AG04450 (cell line): ENCODE results near the gene FBXL15. TPM values are rescaled to one million over a fixed set of nuclear protein-coding genes. Genes with fewer than 3 reads are reported as not detected.

Experiments
- CTCF ChIA-PET: fragments of 300-600, 350-600 bp; formaldehyde crosslinking; extraction: SDS; loops from one replicate; lab custom pipeline; 2022; ENCODE audit warnings: antibody characterized with exemption, inconsistent platforms; lab: Charles Lee
- POLR2A ChIA-PET: fragments of 350-600 bp; formaldehyde crosslinking; extraction: SDS; loops from one replicate; lab custom pipeline; 2021; ENCODE audit warnings: antibody characterized with exemption, inconsistent platforms; lab: Yijun Ruan, JAX
- DNase-seq: peaks from one replicate; pipeline ENCODE4 v3.0.0-alpha.2; 2011; ENCODE audit warnings: low read depth, low spot score
- H3K27ac ChIP-seq: one replicate; pipeline ENCODE4 v1.5.1; 2012; ENCODE audit warnings: low read depth, low read length, control low read depth
- H3K27me3 ChIP-seq: one replicate; pipeline ENCODE4 v1.6.0; 2012; ENCODE audit warnings: low read length; ENCODE audit not compliant: control insufficient read depth, insufficient read depth
- H3K4me3 ChIP-seq: 2 replicates; pipeline ENCODE4 v1.5.1; 2011; ENCODE audit warnings: mild to moderate bottlenecking, low read depth, low read length, control low read depth
- H3K9me3 ChIP-seq: 2 replicates; pipeline ENCODE4 v1.5.1; 2012; ENCODE audit warnings: low read length; ENCODE audit not compliant: control insufficient read depth, insufficient read depth
- polyA minus RNA-seq: library from RNA; depleted of rRNA, polyadenylated mRNA; stranded (reverse); fragments of >200 nt; gene quantifications from 2 replicates; pipeline ENCODE4 v1.2.3, GENCODE V29; 2011; rRNA and poly(A)+ RNA removed
- polyA plus RNA-seq: library from polyadenylated mRNA; depleted of rRNA; stranded (reverse); fragments of >200 nt; gene quantifications from 2 replicates; pipeline ENCODE4 v1.2.3, GENCODE V29; 2011; rRNA removed
- TF ChIP-seq, protein P1 (sequence below): IDR thresholded peaks from 2 replicates; pipeline ENCODE4 v1.5.1; 2011; ENCODE audit warnings: low read depth, low read length, control low read depth, inconsistent platforms

The FBXL15 gene, protein sequence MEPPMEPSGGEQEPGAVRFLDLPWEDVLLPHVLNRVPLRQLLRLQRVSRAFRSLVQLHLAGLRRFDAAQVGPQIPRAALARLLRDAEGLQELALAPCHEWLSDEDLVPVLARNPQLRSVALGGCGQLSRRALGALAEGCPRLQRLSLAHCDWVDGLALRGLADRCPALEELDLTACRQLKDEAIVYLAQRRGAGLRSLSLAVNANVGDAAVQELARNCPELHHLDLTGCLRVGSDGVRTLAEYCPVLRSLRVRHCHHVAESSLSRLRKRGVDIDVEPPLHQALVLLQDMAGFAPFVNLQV
- polyA plus RNA-seq (2.7 and 4.3 TPM in 2 replicates), polyA minus RNA-seq (0.74 and 1.5 TPM in 2 replicates)

GRCh38 chr10:102420714-102421506 is at the start of gene FBXL15:
FBXL15 (plus strand) TSS chr10:102420836; CDS start chr10:102421130, 294 bp downstream.
- H3K9me3 ChIP-seq = no peaks in the 10 kb centered on the region; the same call in 1 of the 2 replicates
- TF ChIP-seq, protein P1, sequence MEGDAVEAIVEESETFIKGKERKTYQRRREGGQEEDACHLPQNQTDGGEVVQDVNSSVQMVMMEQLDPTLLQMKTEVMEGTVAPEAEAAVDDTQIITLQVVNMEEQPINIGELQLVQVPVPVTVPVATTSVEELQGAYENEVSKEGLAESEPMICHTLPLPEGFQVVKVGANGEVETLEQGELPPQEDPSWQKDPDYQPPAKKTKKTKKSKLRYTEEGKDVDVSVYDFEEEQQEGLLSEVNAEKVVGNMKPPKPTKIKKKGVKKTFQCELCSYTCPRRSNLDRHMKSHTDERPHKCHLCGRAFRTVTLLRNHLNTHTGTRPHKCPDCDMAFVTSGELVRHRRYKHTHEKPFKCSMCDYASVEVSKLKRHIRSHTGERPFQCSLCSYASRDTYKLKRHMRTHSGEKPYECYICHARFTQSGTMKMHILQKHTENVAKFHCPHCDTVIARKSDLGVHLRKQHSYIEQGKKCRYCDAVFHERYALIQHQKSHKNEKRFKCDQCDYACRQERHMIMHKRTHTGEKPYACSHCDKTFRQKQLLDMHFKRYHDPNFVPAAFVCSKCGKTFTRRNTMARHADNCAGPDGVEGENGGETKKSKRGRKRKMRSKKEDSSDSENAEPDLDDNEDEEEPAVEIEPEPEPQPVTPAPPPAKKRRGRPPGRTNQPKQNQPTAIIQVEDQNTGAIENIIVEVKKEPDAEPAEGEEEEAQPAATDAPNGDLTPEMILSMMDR = no peak
- ChIA-PET POLR2A (interaction anchor here (0.5 to 3.3 kb wide), 7 partner anchors 12 to 251 kb away, joined by 3 to 31 read pairs (median 5); partner anchors contain the start of gene CUEDC2), CTCF (interaction anchor here (1.6 to 5.0 kb wide), 3 partner anchors 21 to 191 kb away, joined by 7 to 33 read pairs (median 8); no protein-coding TSS in a partner anchor)
- peak within 1 kb of the TSS; percentile 84 for H3K27ac ChIP-seq
- H3K27me3 ChIP-seq = peaks cover 22% of the 10 kb centered on the region
- H3K4me3 ChIP-seq = peak within 1 kb of the TSS; percentile 92
- DNase-seq = peak; percentile 92

- no peak overlapping the region for H3K4me3 ChIP-seq
- DNase-seq = no peak
- H3K27me3 ChIP-seq = no peaks in the 10 kb centered on the region
- ChIA-PET CTCF (interaction anchor here (1.2 to 1.6 kb wide), 2 partner anchors 19 to 140 kb away, joined by 3 to 7 read pairs; no protein-coding TSS in a partner anchor), POLR2A (no interaction called here)
- peaks cover 4% of the 10 kb centered on the region; the same call in 1 of the 2 replicates for H3K9me3 ChIP-seq
- TF ChIP-seq, protein P1 = no peak
- no peak overlapping the region for H3K27ac ChIP-seq
Observed at GRCh38 chr10:102371295-102371694, 49.3 kb upstream of the FBXL15 start.

DNA sequence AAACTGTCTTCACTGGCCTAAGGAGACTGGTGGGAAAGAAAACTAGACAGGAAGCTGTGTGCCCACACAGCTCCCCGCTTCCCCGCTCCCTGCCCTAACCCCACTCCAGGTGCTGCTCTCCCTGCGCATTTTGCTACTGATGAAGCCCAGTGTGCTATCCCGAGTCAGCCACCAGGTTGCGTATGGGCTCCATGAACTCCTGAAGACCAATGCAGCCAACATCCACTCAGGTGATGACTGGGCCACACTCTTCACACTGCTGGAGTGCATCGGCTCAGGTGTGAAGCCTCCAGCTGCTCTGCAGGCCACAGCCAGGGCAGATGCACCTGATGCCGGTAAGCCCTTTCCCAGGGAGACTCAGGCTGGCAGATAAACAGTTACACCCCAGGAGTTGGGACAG is 45.4 kb upstream of the FBXL15 start:
- ChIA-PET CTCF (interaction anchor here (0.7 kb wide), 1 partner anchor 22 kb away, joined by 4 read pairs; no protein-coding TSS in a partner anchor), POLR2A (no interaction called here)
- H3K27ac ChIP-seq = no peak overlapping the region

GRCh38 chr10:102375867-102376266 is 44.8 kb upstream of the FBXL15 start:
- H3K27ac ChIP-seq = no peak overlapping the region
- H3K9me3 ChIP-seq = peaks cover under 1% of the 10 kb centered on the region; the same call in 1 of the 2 replicates
- TF ChIP-seq, protein P1 = no peak
- POLR2A ChIA-PET = no interaction called here
- no peaks in the 10 kb centered on the region for H3K27me3 ChIP-seq
- CTCF ChIA-PET = no interaction called here
- H3K4me3 ChIP-seq = no peak overlapping the region
- no peak for DNase-seq

More for the DNA sequence above, 45.4 kb upstream of the FBXL15 start:
- H3K9me3 ChIP-seq = peaks cover 4% of the 10 kb centered on the region; the same call in 1 of the 2 replicates
- TF ChIP-seq, protein P1 = no peak
- no peaks in the 10 kb centered on the region for H3K27me3 ChIP-seq
- no peak for DNase-seq
- H3K4me3 ChIP-seq = no peak overlapping the region
